ENCODE results near the gene MAG. TPM values are rescaled to one million over a fixed set of nuclear protein-coding genes. Genes with fewer than 3 reads are reported as not detected.

MAG gene
- total RNA-seq, 1 experiment from 2014 or later = 0.17 TPM

DNA sequence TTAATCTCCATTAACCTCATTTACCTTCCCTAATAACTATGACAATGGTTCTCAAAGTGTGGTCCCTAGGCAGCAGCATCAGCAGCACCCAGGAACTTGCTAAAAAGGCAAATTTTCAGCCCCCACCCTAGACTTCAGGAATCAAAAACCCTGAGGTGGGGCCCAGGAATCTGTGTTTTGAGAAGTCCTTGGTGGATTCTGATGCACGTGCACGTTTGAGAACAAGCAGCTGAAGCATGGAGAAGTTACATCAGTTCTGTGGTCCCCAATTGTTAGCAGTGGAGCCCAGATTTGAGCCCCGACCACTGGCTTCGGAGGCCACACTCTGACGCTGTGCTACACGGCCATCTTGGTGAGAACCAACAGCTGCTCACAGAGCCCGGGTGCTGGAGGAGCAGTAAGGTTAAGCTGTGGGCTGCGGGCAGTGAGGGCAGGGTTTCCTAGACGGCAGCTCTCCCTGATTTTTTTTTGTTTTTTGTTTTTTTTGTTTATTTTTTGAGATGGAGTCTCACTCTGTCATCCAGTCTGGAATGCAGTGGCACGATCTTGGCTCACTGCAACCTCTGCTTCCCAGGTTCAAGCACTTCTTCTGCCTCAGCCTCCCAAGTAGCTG lies 23.0 kb downstream of the MAG start:
- Histone ChIP-seq H3K4me2 (ENCODE audit: low read length) (no peak overlapping the region), H2AFZ (ENCODE audit: low read depth, low read length, poor library complexity, severe bottlenecking) (no peak overlapping the region), H3K27me3 (ENCODE audit: insufficient read depth, low read length) (no peaks in the 10 kb centered on the region), H4K20me1 (ENCODE audit: insufficient read depth) (no peaks in the 10 kb centered on the region), H3K79me2 (ENCODE audit: insufficient read depth, low read length) (no peaks in the 10 kb centered on the region), H3K36me3 (ENCODE audit: control insufficient read depth in 1 of 2, insufficient read depth in 2 of 2, low read length in 2 of 2) (no peaks in the 10 kb centered on the region), H3K4me1 (ENCODE audit: control insufficient read depth in 1 of 2, insufficient read depth in 2 of 2, low read length in 2 of 2) (peaks cover 22 to 52% of the 10 kb centered on the region in 2 experiments), H3K27ac (ENCODE audit: low read depth, low read length) (no peak overlapping the region), H3K9me2 (ENCODE audit: insufficient read depth) (no peaks in the 10 kb centered on the region), H3K9ac (ENCODE audit: low read length) (no peak overlapping the region), H3K4me3 (replicated peaks in 1 of 2; ENCODE audit: low read depth in 1 of 2, low read length in 2 of 2) (no peak overlapping the region), H3K9me3 (ENCODE audit: control insufficient read depth in 1 of 2, insufficient read depth in 1 of 2, low read depth in 1 of 2, low read length in 2 of 2) (no peaks in the 10 kb centered on the region)
- ATAC-seq = no peak
- RAD21 ChIA-PET (ENCODE audit: low non-redundant PET in 1 of 2, low total read pairs in 2 of 2, uncharacterized antibody in 2 of 2, unreplicated experiment in 2 of 2) = no interaction called here
- DNase-seq (ENCODE audit: low read depth, low spot score) = no peak
- no TSS peak for BruUV-seq (replicated peaks)
- CTCF ChIA-PET = interaction anchor here (0.7 to 1.5 kb wide), 2 partner anchors 9 to 45 kb away, joined by 3 to 4 read pairs; no protein-coding TSS in a partner anchor
- intact Hi-C loops (cut with micrococcal nuclease) = no loop called here
- TF ChIP-seq, protein P1, sequence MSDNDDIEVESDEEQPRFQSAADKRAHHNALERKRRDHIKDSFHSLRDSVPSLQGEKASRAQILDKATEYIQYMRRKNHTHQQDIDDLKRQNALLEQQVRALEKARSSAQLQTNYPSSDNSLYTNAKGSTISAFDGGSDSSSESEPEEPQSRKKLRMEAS (IDR thresholded peaks at IDR 0.05) = no peak
- TF ChIP-seq ZNF274 (IDR thresholded peaks at IDR 0.05; ENCODE audit: low read depth, low read length) (no peak), ZFX (IDR thresholded peaks at IDR 0.05) (no peak), ELF1 (IDR thresholded peaks at IDR 0.05; ENCODE audit: borderline replicate concordance, low read depth) (no peak), CEBPB (IDR thresholded peaks at IDR 0.05; ENCODE audit: low read depth) (no peak), SIN3A (IDR thresholded peaks at IDR 0.05; ENCODE audit: low read depth) (no peak), FOSL1 (IDR thresholded peaks at IDR 0.05; ENCODE audit: low read depth) (no peak), JUND (IDR thresholded peaks at IDR 0.05) (no peak)
- TF ChIP-seq, protein P2, sequence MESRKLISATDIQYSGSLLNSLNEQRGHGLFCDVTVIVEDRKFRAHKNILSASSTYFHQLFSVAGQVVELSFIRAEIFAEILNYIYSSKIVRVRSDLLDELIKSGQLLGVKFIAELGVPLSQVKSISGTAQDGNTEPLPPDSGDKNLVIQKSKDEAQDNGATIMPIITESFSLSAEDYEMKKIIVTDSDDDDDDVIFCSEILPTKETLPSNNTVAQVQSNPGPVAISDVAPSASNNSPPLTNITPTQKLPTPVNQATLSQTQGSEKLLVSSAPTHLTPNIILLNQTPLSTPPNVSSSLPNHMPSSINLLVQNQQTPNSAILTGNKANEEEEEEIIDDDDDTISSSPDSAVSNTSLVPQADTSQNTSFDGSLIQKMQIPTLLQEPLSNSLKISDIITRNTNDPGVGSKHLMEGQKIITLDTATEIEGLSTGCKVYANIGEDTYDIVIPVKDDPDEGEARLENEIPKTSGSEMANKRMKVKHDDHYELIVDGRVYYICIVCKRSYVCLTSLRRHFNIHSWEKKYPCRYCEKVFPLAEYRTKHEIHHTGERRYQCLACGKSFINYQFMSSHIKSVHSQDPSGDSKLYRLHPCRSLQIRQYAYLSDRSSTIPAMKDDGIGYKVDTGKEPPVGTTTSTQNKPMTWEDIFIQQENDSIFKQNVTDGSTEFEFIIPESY (IDR thresholded peaks at IDR 0.05; ENCODE audit: extremely low read depth, insufficient replicate concordance, low read length) = no peak
- TF ChIP-seq, protein P3, sequence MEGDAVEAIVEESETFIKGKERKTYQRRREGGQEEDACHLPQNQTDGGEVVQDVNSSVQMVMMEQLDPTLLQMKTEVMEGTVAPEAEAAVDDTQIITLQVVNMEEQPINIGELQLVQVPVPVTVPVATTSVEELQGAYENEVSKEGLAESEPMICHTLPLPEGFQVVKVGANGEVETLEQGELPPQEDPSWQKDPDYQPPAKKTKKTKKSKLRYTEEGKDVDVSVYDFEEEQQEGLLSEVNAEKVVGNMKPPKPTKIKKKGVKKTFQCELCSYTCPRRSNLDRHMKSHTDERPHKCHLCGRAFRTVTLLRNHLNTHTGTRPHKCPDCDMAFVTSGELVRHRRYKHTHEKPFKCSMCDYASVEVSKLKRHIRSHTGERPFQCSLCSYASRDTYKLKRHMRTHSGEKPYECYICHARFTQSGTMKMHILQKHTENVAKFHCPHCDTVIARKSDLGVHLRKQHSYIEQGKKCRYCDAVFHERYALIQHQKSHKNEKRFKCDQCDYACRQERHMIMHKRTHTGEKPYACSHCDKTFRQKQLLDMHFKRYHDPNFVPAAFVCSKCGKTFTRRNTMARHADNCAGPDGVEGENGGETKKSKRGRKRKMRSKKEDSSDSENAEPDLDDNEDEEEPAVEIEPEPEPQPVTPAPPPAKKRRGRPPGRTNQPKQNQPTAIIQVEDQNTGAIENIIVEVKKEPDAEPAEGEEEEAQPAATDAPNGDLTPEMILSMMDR (IDR thresholded peaks at IDR 0.05 in 2 of 3, conservative IDR thresholded peaks at IDR 0.05 in 1 of 3; ENCODE audit: borderline replicate concordance in 1 of 3, insufficient read depth in 1 of 3, low read depth in 2 of 3, low read length in 2 of 3) = no peak
- POLR2A ChIA-PET = no interaction called here

Data from HCT116 (cell line).